RWPE2 (cell line): ENCODE results near the gene DNAH5.

Experiments used
- ATAC-seq: fragments of 200-7000 bp; cut with Tn5 transposase; 3 replicates; pipeline ENCODE4 v1.9.1; 2021; ENCODE audit warnings: low read depth
- DNase-seq: peaks from one replicate; pipeline ENCODE4 v3.0.0-alpha.2; 2020; ENCODE audit warnings: low spot score
- H3K27ac ChIP-seq: fragments of 450-650 bp; 2 replicates; pipeline ENCODE4 v1.5.1; 2017; ENCODE audit warnings: mild to moderate bottlenecking; ENCODE audit not compliant: poor library complexity, severe bottlenecking
- H3K27me3 ChIP-seq: fragments of 250-450 bp; sonication (Bioruptor Pico); 2 replicates; pipeline ENCODE4 v1.5.1; 2021; ENCODE audit warnings: mild to moderate bottlenecking, moderate library complexity; ENCODE audit not compliant: insufficient read depth, poor library complexity, severe bottlenecking
- H3K36me3 ChIP-seq: fragments of 250-450 bp; sonication (Bioruptor Pico); 2 replicates; pipeline ENCODE4 v1.5.1; 2020; ENCODE audit warnings: low read depth, mild to moderate bottlenecking, moderate library complexity
- H3K4me1 ChIP-seq: fragments of 250-450 bp; sonication (Bioruptor Pico); 2 replicates; pipeline ENCODE4 v1.5.1; 2021; ENCODE audit warnings: mild to moderate bottlenecking, moderate library complexity; ENCODE audit not compliant: insufficient read depth, poor library complexity, severe bottlenecking
- H3K4me3 ChIP-seq: fragments of 250-450 bp; sonication (Bioruptor Pico); 2 replicates; pipeline ENCODE4 v1.5.1; 2021; ENCODE audit warnings: mild to moderate bottlenecking, moderate library complexity; ENCODE audit not compliant: severe bottlenecking
- H3K9me3 ChIP-seq: fragments of 250-450 bp; sonication (Bioruptor Pico); 2 replicates; pipeline ENCODE4 v1.5.1; 2021; ENCODE audit warnings: mild to moderate bottlenecking, moderate library complexity; ENCODE audit not compliant: severe bottlenecking
- CTCF ChIP-seq: fragments of 450-650 bp; IDR thresholded peaks from one replicate; pipeline ENCODE4 v1.5.1; 2017; ENCODE audit warnings: mild to moderate bottlenecking, moderate library complexity; ENCODE audit not compliant: poor library complexity, severe bottlenecking

The DNAH5 gene

GRCh38 chr5:13976223-13976622, 31.7 kb upstream of the DNAH5 start:
- no peak for TF ChIP-seq CTCF
- no peak for DNase-seq
- no peaks in the 10 kb centered on the region for H3K36me3 ChIP-seq
- H3K4me1 ChIP-seq = no peaks in the 10 kb centered on the region
- ATAC-seq = peak; percentile 53
- H3K4me3 ChIP-seq = no peak overlapping the region
- no peaks in the 10 kb centered on the region for H3K27me3 ChIP-seq
- no peaks in the 10 kb centered on the region for H3K9me3 ChIP-seq
- H3K27ac ChIP-seq = no peak overlapping the region

- no peak overlapping the region for H3K4me3 ChIP-seq
- H3K4me1 ChIP-seq = no peaks in the 10 kb centered on the region
- no peak overlapping the region for H3K27ac ChIP-seq
- no peaks in the 10 kb centered on the region for H3K36me3 ChIP-seq
- H3K9me3 ChIP-seq = no peaks in the 10 kb centered on the region
- ATAC-seq (no peak), DNase-seq (no peak)
- H3K27me3 ChIP-seq = no peaks in the 10 kb centered on the region
- no peak for TF ChIP-seq CTCF
Measured at GRCh38 chr5:13975246-13975645, 30.8 kb upstream of the DNAH5 start.

GRCh38 chr5:13973724-13974123, 29.2 kb upstream of the DNAH5 start:
- no peak for DNase-seq
- no peaks in the 10 kb centered on the region for H3K9me3 ChIP-seq

GRCh38 chr5:13972029-13972428, 27.5 kb upstream of the DNAH5 start:
- ATAC-seq (no peak), DNase-seq (no peak)
- no peaks in the 10 kb centered on the region for H3K9me3 ChIP-seq
- H3K4me3 ChIP-seq = no peak overlapping the region
- H3K36me3 ChIP-seq = no peaks in the 10 kb centered on the region
- H3K27ac ChIP-seq = no peak overlapping the region
- no peaks in the 10 kb centered on the region for H3K27me3 ChIP-seq
- no peaks in the 10 kb centered on the region for H3K4me1 ChIP-seq
- no peak for TF ChIP-seq CTCF

More at GRCh38 chr5:13973724-13974123, 29.2 kb upstream of the DNAH5 start:
- no peak overlapping the region for H3K4me3 ChIP-seq
- no peak for TF ChIP-seq CTCF
- no peaks in the 10 kb centered on the region for H3K27me3 ChIP-seq
- H3K36me3 ChIP-seq = no peaks in the 10 kb centered on the region
- H3K4me1 ChIP-seq = no peaks in the 10 kb centered on the region
- ATAC-seq = no peak
- H3K27ac ChIP-seq = no peak overlapping the region

- Histone ChIP-seq H3K4me1 (peaks cover 10% of the 10 kb centered on the region), H3K36me3 (no peaks in the 10 kb centered on the region), H3K9me3 (no peaks in the 10 kb centered on the region), H3K27me3 (no peaks in the 10 kb centered on the region), H3K27ac (no peak overlapping the region), H3K4me3 (no peak overlapping the region)
- TF ChIP-seq CTCF = peak; percentile 97
- ATAC-seq (peak; percentile 96), DNase-seq (no peak)
Measured at GRCh38 chr5:13957032-13957645, 12.7 kb upstream of the DNAH5 start.
